HFF-Myc (cell line): Measurements from ENCODE around the gene UBR3.

Experiments used
- DNase-seq: peaks from one replicate; pipeline ENCODE4 v3.0.0-alpha.2; 2011; ENCODE audit warnings: low read depth; ENCODE audit errors: extremely low read depth
- H3K4me3 ChIP-seq: replicated peaks from 2 replicates; pipeline ENCODE4 v1.5.1; 2011; ENCODE audit warnings: low read depth, mild to moderate bottlenecking, control low read depth, low read length
- TF ChIP-seq, protein P1 (sequence below): IDR thresholded peaks from 2 replicates; pipeline ENCODE4 v1.5.1; 2012; ENCODE audit warnings: mild to moderate bottlenecking, low read depth, low read length, control low read depth; ENCODE audit errors: missing control alignments

The UBR3 gene

DNA sequence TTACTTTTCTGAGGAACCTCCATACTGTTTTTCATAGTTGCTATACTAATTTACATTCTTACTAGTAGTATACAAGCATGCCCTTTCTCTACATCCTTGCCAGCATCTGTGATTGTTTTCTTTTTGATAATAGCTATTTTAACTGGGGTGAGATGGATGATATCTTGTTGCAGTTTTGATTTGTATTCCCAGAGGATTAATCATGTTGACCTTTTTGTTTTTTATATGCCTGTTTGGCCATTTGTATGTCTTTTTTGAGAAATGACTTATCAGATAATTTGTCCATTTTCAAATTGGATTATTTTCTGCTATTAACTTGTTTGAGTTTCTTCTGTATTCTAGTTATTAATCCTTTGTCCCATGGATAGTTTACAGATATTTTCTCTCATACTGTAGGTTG is 141.5 kb downstream of the UBR3 start:
- DNase-seq: no peak
- TF ChIP-seq, protein P1, sequence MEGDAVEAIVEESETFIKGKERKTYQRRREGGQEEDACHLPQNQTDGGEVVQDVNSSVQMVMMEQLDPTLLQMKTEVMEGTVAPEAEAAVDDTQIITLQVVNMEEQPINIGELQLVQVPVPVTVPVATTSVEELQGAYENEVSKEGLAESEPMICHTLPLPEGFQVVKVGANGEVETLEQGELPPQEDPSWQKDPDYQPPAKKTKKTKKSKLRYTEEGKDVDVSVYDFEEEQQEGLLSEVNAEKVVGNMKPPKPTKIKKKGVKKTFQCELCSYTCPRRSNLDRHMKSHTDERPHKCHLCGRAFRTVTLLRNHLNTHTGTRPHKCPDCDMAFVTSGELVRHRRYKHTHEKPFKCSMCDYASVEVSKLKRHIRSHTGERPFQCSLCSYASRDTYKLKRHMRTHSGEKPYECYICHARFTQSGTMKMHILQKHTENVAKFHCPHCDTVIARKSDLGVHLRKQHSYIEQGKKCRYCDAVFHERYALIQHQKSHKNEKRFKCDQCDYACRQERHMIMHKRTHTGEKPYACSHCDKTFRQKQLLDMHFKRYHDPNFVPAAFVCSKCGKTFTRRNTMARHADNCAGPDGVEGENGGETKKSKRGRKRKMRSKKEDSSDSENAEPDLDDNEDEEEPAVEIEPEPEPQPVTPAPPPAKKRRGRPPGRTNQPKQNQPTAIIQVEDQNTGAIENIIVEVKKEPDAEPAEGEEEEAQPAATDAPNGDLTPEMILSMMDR: no peak
- H3K4me3 ChIP-seq: no peak overlapping the region

DNA sequence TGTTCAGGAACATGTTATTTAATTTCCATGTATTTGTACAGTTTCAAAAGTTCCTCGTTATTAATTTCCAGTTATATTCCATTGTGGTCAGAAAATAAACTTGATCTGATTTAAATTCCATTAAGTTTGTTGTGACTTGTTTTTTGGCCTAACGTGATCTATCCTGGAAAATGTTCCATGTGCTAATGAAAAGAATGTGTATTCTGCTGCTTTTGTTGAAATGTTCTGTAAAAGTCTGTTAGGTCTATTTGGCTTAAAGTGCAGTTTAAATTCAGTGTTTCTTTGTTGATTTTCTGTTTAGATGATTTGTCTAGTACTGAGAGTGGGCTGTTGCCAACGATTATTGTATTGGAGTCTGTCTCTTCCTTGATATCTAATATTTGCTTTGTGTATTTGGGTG is 148.0 kb downstream of the UBR3 start:
- DNase-seq: no peak
- no peak overlapping the region for H3K4me3 ChIP-seq
- TF ChIP-seq, protein P1: no peak

DNA sequence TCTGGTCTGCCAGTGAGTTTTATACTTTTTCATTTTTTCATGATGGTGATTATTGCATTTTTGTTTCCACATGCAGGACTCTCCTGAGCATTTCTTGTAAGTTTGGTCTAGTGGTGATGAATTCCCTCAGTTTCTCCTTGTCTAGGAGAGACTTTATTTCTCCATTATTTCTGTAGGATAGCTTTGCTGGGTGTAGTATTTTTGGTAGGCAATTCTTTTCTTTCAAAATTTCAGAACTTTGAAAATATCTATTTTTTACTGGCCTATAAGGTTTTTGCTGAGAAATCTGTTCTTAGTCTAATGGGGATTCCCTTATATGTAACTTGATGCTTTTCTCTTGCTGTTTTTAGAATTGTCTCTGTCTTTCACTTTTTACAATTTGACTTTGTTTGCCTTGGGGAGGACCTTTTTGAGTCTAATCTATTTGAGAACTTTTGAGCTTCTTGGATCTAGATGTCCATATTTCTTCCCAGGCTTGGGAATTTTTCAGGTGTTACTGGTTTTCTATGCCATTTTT is 149.1 kb downstream of the UBR3 start:
- no peak overlapping the region for H3K4me3 ChIP-seq
- DNase-seq: no peak
- TF ChIP-seq, protein P1: no peak

DNA sequence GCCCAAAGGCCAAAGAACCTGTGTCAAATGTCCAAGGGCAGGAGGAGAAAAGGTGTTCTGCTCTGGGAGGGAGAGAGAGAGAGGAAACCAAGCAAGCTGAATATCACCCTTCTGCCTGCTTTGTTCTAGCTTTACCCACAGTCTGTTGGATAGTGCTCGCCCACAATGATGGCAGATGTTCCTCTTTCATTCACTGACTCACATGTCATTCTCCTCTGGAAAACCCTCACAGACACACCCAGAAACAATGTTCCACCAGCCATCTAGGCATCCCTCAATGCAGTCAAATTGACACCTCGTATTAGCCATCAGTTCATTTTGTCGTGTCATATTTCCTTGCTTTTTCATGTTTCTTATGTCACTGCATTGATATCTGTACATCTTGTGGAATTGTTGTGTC is 150.3 kb downstream of the UBR3 start:
- DNase-seq: no peak
- no peak overlapping the region for H3K4me3 ChIP-seq
- TF ChIP-seq, protein P1: no peak

DNA sequence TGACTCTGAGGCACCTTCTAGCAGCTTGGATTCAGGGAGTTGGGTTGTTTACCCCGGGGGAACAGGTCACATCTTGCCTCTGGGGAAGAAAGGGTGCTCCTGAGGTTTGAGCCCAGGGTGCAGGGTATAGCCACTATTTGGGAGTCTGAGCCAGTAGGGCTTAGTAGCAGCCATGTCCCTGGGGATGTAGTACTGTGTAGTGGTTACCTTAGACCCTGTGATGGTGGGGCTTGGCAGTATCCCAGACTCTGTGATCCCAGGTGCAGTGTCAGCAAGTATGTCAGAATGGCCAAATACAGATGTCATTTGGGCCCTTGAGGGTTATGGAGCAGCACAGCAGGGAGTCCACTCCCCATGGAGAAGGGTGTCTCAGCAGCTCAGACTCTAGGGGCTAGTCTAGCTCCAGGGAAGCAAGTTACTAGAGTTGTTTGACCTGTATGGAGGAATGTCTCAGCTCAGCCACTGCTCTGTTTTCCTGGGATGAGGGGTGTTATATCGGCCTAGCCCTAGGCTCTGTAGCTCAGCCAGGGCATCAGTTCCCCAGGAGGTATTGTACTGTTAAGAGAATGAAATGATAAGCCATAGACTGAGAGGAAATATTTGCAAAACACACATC is 151.3 kb downstream of the UBR3 start:
- TF ChIP-seq, protein P1: no peak
- no peak for DNase-seq
- H3K4me3 ChIP-seq: no peak overlapping the region

DNA sequence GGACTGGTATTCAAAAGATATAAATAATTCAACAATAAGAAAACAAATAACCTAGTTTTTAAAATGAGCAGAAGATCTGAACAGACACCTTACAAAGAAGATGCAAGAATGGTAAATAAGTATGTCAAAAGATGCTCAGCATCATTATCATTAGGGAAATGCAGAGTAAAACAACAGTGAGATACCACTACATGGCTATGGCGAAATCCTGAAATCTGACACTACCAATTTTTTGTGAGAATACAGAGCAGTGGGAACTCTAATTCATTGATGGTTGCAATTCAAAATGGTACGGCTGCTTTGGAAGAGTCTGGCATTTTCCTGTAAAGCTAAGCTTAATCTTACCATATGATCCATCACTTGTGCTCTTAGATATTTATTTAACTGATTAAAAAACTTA is 151.8 kb downstream of the UBR3 start:
- DNase-seq: no peak
- TF ChIP-seq, protein P1: no peak
- no peak overlapping the region for H3K4me3 ChIP-seq

DNA sequence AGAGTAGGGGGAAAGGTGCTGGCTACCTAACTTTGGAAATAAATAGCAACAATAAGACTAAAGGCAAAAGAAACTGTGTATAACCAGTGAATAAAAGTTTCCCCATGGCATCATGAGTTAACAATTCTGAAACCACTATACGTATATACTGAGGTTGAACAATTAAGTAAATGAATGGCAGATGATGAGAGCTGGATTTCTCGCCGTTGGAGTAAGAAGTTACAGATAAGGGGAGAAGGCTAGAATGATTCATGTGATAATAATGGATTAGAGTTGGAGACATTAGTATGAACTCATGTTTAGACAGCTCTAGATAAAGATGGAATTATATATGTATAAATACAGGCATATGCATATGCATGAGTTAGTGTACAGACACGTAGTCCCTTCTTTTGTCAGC is 152.7 kb downstream of the UBR3 start:
- TF ChIP-seq, protein P1: no peak
- DNase-seq: no peak
- H3K4me3 ChIP-seq: no peak overlapping the region
